ENCODE data around the gene RNF157. TPM values are rescaled to one million over a fixed set of nuclear protein-coding genes. Genes with fewer than 3 reads are reported as not detected.

Gene RNF157
- total RNA-seq, 2 experiments from 2014 or later: 25.4 to 28.0 TPM

GRCh38 chr17:76164331-76164730 lies 76.0 kb downstream of the RNF157 start:
- H3K4me3 Mint-ChIP-seq: no peak overlapping the region
- POLR2A ChIA-PET: no interaction called here
- CTCF ChIA-PET: interaction anchor here (1.8 kb wide), 1 partner anchor 116 kb away, joined by 4 read pairs; no protein-coding TSS in a partner anchor
- no peak for DNase-seq
- peaks cover 8% of the 10 kb centered on the region for H3K4me1 Mint-ChIP-seq (ENCODE audit: low read depth)
- no peak overlapping the region for H3K27ac Mint-ChIP-seq
- peaks cover 11% of the 10 kb centered on the region for H3K36me3 Mint-ChIP-seq
- intact Hi-C loops (cut with micrococcal nuclease): no loop called here
- no peaks in the 10 kb centered on the region for H3K9me3 Mint-ChIP-seq
- H3K27me3 Mint-ChIP-seq: no peaks in the 10 kb centered on the region

- Mint-ChIP-seq H3K4me3 (no peak overlapping the region), H3K27me3 (no peaks in the 10 kb centered on the region), H3K9me3 (no peaks in the 10 kb centered on the region), H3K36me3 (peaks cover 14% of the 10 kb centered on the region), H3K4me1 (ENCODE audit: low read depth) (peaks cover 8% of the 10 kb centered on the region), H3K27ac (no peak overlapping the region)
- intact Hi-C loops (cut with micrococcal nuclease): no loop called here
- DNase-seq: no peak
- ChIA-PET CTCF (interaction anchor here (1.8 kb wide), 1 partner anchor 116 kb away, joined by 4 read pairs; no protein-coding TSS in a partner anchor), POLR2A (no interaction called here)
Measured at GRCh38 chr17:76163919-76164318, 76.4 kb downstream of the RNF157 start.

GRCh38 chr17:76161619-76162266 lies 78.5 kb downstream of the RNF157 start:
- CTCF ChIA-PET: interaction anchor here (0.9 kb wide), 1 partner anchor 114 kb away, joined by 4 read pairs; no protein-coding TSS in a partner anchor
- Mint-ChIP-seq H3K36me3 (peaks cover 28% of the 10 kb centered on the region), H3K27me3 (no peaks in the 10 kb centered on the region), H3K9me3 (no peaks in the 10 kb centered on the region), H3K27ac (peak overlapping the region; percentile 28), H3K4me1 (ENCODE audit: low read depth) (peaks cover 8% of the 10 kb centered on the region), H3K4me3 (no peak overlapping the region)
- POLR2A ChIA-PET: no interaction called here
- DNase-seq: no peak
- intact Hi-C loops (cut with micrococcal nuclease): no loop called here

GRCh38 chr17:76160896-76161528 lies 79.3 kb downstream of the RNF157 start:
- CTCF ChIA-PET: interaction anchor here (0.9 to 1.4 kb wide), 3 partner anchors 9 to 40 kb away, joined by 3 to 6 read pairs (median 3); no protein-coding TSS in a partner anchor
- peaks cover 3% of the 10 kb centered on the region for H3K4me1 Mint-ChIP-seq (ENCODE audit: low read depth)
- H3K4me3 Mint-ChIP-seq: no peak overlapping the region
- H3K27me3 Mint-ChIP-seq: no peaks in the 10 kb centered on the region
- no peaks in the 10 kb centered on the region for H3K9me3 Mint-ChIP-seq
- peak overlapping the region; percentile 28 for H3K27ac Mint-ChIP-seq
- POLR2A ChIA-PET: no interaction called here
- H3K36me3 Mint-ChIP-seq: peaks cover 30% of the 10 kb centered on the region
- intact Hi-C loops (cut with micrococcal nuclease): no loop called here
- DNase-seq: no peak

- intact Hi-C loops (cut with micrococcal nuclease): no loop called here
- CTCF ChIA-PET: interaction anchor here (1.6 kb wide), 1 partner anchor 121 kb away, joined by 10 read pairs; no protein-coding TSS in a partner anchor
- no peaks in the 10 kb centered on the region for H3K27me3 Mint-ChIP-seq
- H3K4me3 Mint-ChIP-seq: no peak overlapping the region
- no peak for DNase-seq
- POLR2A ChIA-PET: no interaction called here
- peaks cover 31% of the 10 kb centered on the region for H3K36me3 Mint-ChIP-seq
- no peaks in the 10 kb centered on the region for H3K4me1 Mint-ChIP-seq (ENCODE audit: low read depth)
- no peaks in the 10 kb centered on the region for H3K9me3 Mint-ChIP-seq
- H3K27ac Mint-ChIP-seq: no peak overlapping the region
Measured at GRCh38 chr17:76159157-76159556, 81.1 kb downstream of the RNF157 start.

- intact Hi-C loops (cut with micrococcal nuclease): no loop called here
- Mint-ChIP-seq H3K4me3 (no peak overlapping the region), H3K36me3 (peaks cover 31% of the 10 kb centered on the region), H3K4me1 (ENCODE audit: low read depth) (peaks cover 7% of the 10 kb centered on the region), H3K9me3 (no peaks in the 10 kb centered on the region), H3K27ac (no peak overlapping the region), H3K27me3 (no peaks in the 10 kb centered on the region)
- ChIA-PET CTCF (interaction anchor here (0.9 kb wide), 1 partner anchor 122 kb away, joined by 3 read pairs; no protein-coding TSS in a partner anchor), POLR2A (no interaction called here)
- no peak for DNase-seq
Measured at GRCh38 chr17:76157759-76158158, 82.5 kb downstream of the RNF157 start.

GRCh38 chr17:76156662-76156991 lies 83.7 kb downstream of the RNF157 start:
- CTCF ChIA-PET: no interaction called here
- peaks cover 18% of the 10 kb centered on the region for H3K4me1 Mint-ChIP-seq (ENCODE audit: low read depth)
- no peak overlapping the region for H3K4me3 Mint-ChIP-seq
- H3K27ac Mint-ChIP-seq: no peak overlapping the region
- peaks cover 36% of the 10 kb centered on the region for H3K36me3 Mint-ChIP-seq
- intact Hi-C loops (cut with micrococcal nuclease): no loop called here
- DNase-seq: no peak
- H3K27me3 Mint-ChIP-seq: no peaks in the 10 kb centered on the region
- POLR2A ChIA-PET: no interaction called here
- H3K9me3 Mint-ChIP-seq: no peaks in the 10 kb centered on the region

GRCh38 chr17:76155988-76156661 lies 84.2 kb downstream of the RNF157 start:
- no peak for DNase-seq
- peaks cover 23% of the 10 kb centered on the region for H3K4me1 Mint-ChIP-seq (ENCODE audit: low read depth)
- no peak overlapping the region for H3K27ac Mint-ChIP-seq
- ChIA-PET POLR2A (no interaction called here), CTCF (no interaction called here)
- H3K4me3 Mint-ChIP-seq: no peak overlapping the region
- H3K36me3 Mint-ChIP-seq: peaks cover 35% of the 10 kb centered on the region
- H3K9me3 Mint-ChIP-seq: no peaks in the 10 kb centered on the region
- intact Hi-C loops (cut with micrococcal nuclease): no loop called here
- H3K27me3 Mint-ChIP-seq: no peaks in the 10 kb centered on the region

- ChIA-PET CTCF (no interaction called here), POLR2A (no interaction called here)
- Mint-ChIP-seq H3K4me3 (no peak overlapping the region), H3K27ac (no peak overlapping the region), H3K27me3 (no peaks in the 10 kb centered on the region), H3K4me1 (ENCODE audit: low read depth) (peaks cover 26% of the 10 kb centered on the region), H3K9me3 (no peaks in the 10 kb centered on the region), H3K36me3 (peaks cover 38% of the 10 kb centered on the region)
- DNase-seq: no peak
- intact Hi-C loops (cut with micrococcal nuclease): no loop called here
Measured at GRCh38 chr17:76154936-76155845, 85.1 kb downstream of the RNF157 start.

- peaks cover 38% of the 10 kb centered on the region for H3K36me3 Mint-ChIP-seq
- POLR2A ChIA-PET: no interaction called here
- no peak for DNase-seq
- intact Hi-C loops (cut with micrococcal nuclease): no loop called here
- peaks cover 26% of the 10 kb centered on the region for H3K4me1 Mint-ChIP-seq (ENCODE audit: low read depth)
- no peaks in the 10 kb centered on the region for H3K27me3 Mint-ChIP-seq
- no peaks in the 10 kb centered on the region for H3K9me3 Mint-ChIP-seq
- no peak overlapping the region for H3K4me3 Mint-ChIP-seq
- no peak overlapping the region for H3K27ac Mint-ChIP-seq
- CTCF ChIA-PET: interaction anchor here (1.9 kb wide), 1 partner anchor 125 kb away, joined by 10 read pairs; no protein-coding TSS in a partner anchor
Measured at GRCh38 chr17:76154292-76154691, 86.0 kb downstream of the RNF157 start.

GRCh38 chr17:76153640-76154039 lies 86.7 kb downstream of the RNF157 start:
- intact Hi-C loops (cut with micrococcal nuclease): no loop called here
- Mint-ChIP-seq H3K27ac (no peak overlapping the region), H3K4me3 (no peak overlapping the region), H3K27me3 (no peaks in the 10 kb centered on the region), H3K9me3 (no peaks in the 10 kb centered on the region), H3K4me1 (ENCODE audit: low read depth) (peaks cover 26% of the 10 kb centered on the region), H3K36me3 (peaks cover 35% of the 10 kb centered on the region)
- ChIA-PET CTCF (interaction anchor here (1.2 to 2.6 kb wide), 3 partner anchors 33 to 140 kb away, joined by 3 to 12 read pairs (median 10); no protein-coding TSS in a partner anchor), POLR2A (interaction anchor here (0.7 kb wide), 1 partner anchor 10 kb away, joined by 3 read pairs; no protein-coding TSS in a partner anchor)
- DNase-seq: no peak

All from activated CD4-positive, alpha-beta memory T cell treated with anti-CD3 and anti-CD28 coated beads for 36 hours (primary cell).